Neural progenitor cell (in vitro differentiated cells): Measurements from ENCODE around the gene CDH13. TPM values are rescaled to one million over a fixed set of nuclear protein-coding genes. Genes with fewer than 3 reads are reported as not detected.

Experiments used
- DNase-seq: peaks from one replicate; pipeline ENCODE4 v3.0.0-alpha.2; 2016; ENCODE audit warnings: low spot score
- H2AFZ ChIP-seq: fragments of 200-600 bp; sonication (generic); replicated peaks from 2 replicates; pipeline ENCODE4 v1.6.1; 2016; ENCODE audit warnings: antibody characterized with exemption
- H3F3A ChIP-seq: fragments of 200-600 bp; sonication (generic); 2 replicates; pipeline ENCODE4 v1.6.1; 2016; ENCODE audit warnings: antibody characterized with exemption, low read depth
- H3K27ac ChIP-seq: fragments of 200-600 bp; sonication (generic); 2 replicates; pipeline ENCODE4 v1.5.1; 2016; ENCODE audit warnings: mild to moderate bottlenecking
- H3K27me3 ChIP-seq: fragments of 200-600 bp; sonication (generic); 2 replicates; pipeline ENCODE4 v1.6.1; 2016; ENCODE audit warnings: mild to moderate bottlenecking, moderate library complexity
- H3K36me3 ChIP-seq: fragments of 200-600 bp; sonication (generic); 2 replicates; pipeline ENCODE4 v1.5.1; 2016
- H3K4me1 ChIP-seq: fragments of 200-600 bp; sonication (generic); 2 replicates; pipeline ENCODE4 v1.6.1; 2016; ENCODE audit warnings: mixed run types
- H3K4me2 ChIP-seq: fragments of 200-600 bp; sonication (generic); 2 replicates; pipeline ENCODE4 v1.6.1; 2016
- H3K4me3 ChIP-seq: fragments of 200-600 bp; sonication (generic); 2 replicates; pipeline ENCODE4 v1.5.1; 2016
- H3K79me2 ChIP-seq: fragments of 200-600 bp; sonication (generic); 2 replicates; pipeline ENCODE4 v1.6.1; 2016; ENCODE audit warnings: low read depth
- H3K9ac ChIP-seq: fragments of 200-600 bp; sonication (generic); 2 replicates; pipeline ENCODE4 v1.6.1; 2016
- H3K9me3 ChIP-seq: fragments of 200-600 bp; sonication (generic); 2 replicates; pipeline ENCODE4 v1.5.1; 2016; ENCODE audit warnings: low read depth
- H4K20me1 ChIP-seq: fragments of 200-600 bp; sonication (generic); 2 replicates; pipeline ENCODE4 v1.6.1; 2016; ENCODE audit warnings: low read depth
- H3K27ac Mint-ChIP-seq: 3 replicates; pipeline ENCODE4 v1.8.0; 2021; ENCODE audit warnings: mixed read lengths
- H3K27me3 Mint-ChIP-seq: 2 replicates; pipeline ENCODE4 v1.8.0; 2022; ENCODE audit warnings: low read depth, mild to moderate bottlenecking, inconsistent platforms, moderate library complexity, mixed read lengths; ENCODE audit not compliant: insufficient read depth
- H3K36me3 Mint-ChIP-seq: 3 replicates; pipeline ENCODE4 v1.8.0; 2021; ENCODE audit warnings: mixed read lengths
- H3K4me1 Mint-ChIP-seq: 3 replicates; pipeline ENCODE4 v1.8.0; 2021; ENCODE audit warnings: mixed read lengths
- H3K4me3 Mint-ChIP-seq: 3 replicates; pipeline ENCODE4 v1.8.0; 2021; ENCODE audit warnings: mild to moderate bottlenecking, moderate library complexity, mixed read lengths
- H3K9me3 Mint-ChIP-seq: 3 replicates; pipeline ENCODE4 v1.8.0; 2020; ENCODE audit warnings: mixed read lengths
- CTCF ChIP-seq: fragments of 200-600 bp; sonication (generic); IDR thresholded peaks from 2 replicates; pipeline ENCODE4 v1.5.1; 2017; ENCODE audit warnings: antibody characterized with exemption, mild to moderate bottlenecking
- EZH2 ChIP-seq: fragments of 200-600 bp; sonication (generic); IDR thresholded peaks from 2 replicates; pipeline ENCODE4 v1.6.1; 2017; ENCODE audit warnings: antibody characterized with exemption, mild to moderate bottlenecking, moderate library complexity
- EZH2phosphoT487 ChIP-seq: fragments of 200-600 bp; sonication (generic); IDR thresholded peaks from 2 replicates; pipeline ENCODE4 v1.6.1; 2017; ENCODE audit warnings: antibody characterized with exemption
- total RNA-seq: library from RNA; depleted of rRNA; stranded (reverse); fragments of >200 nt; gene quantifications from 2 replicates; pipeline ENCODE4 v1.2.3, GENCODE V29; 2015; ENCODE audit warnings: low replicate concordance

Gene CDH13
- total RNA-seq, 1 donor from 2014 or later: 3.0 TPM

- Histone ChIP-seq H2AFZ (no peak overlapping the region), H3K4me2 (no peak overlapping the region), H3K27me3 (no peaks in the 10 kb centered on the region), H3F3A (no peaks in the 10 kb centered on the region), H3K9ac (no peak overlapping the region), H3K9me3 (no peaks in the 10 kb centered on the region), H3K36me3 (no peaks in the 10 kb centered on the region), H3K27ac (no peak overlapping the region), H3K79me2 (no peaks in the 10 kb centered on the region), H4K20me1 (no peaks in the 10 kb centered on the region), H3K4me3 (no peak overlapping the region), H3K4me1 (peaks cover 8% of the 10 kb centered on the region)
- no peak overlapping the region for H3K27ac Mint-ChIP-seq
- no peaks in the 10 kb centered on the region for H3K36me3 Mint-ChIP-seq
- H3K27me3 Mint-ChIP-seq: peaks cover 2% of the 10 kb centered on the region
- TF ChIP-seq EZH2phosphoT487 (no peak), CTCF (peak; percentile 53)
- H3K4me3 Mint-ChIP-seq: no peak overlapping the region
- peak; percentile 8 for DNase-seq
- H3K9me3 Mint-ChIP-seq: no peaks in the 10 kb centered on the region
- no peaks in the 10 kb centered on the region for H3K4me1 Mint-ChIP-seq
Measured at GRCh38 chr16:82671741-82672140, 45.0 kb downstream of the CDH13 start.

GRCh38 chr16:82672676-82673075, 45.9 kb downstream of the CDH13 start:
- no peak for DNase-seq
- H3K79me2 ChIP-seq: no peaks in the 10 kb centered on the region
- H3K9me3 ChIP-seq: no peaks in the 10 kb centered on the region
- Mint-ChIP-seq H3K36me3 (no peaks in the 10 kb centered on the region), H3K27ac (no peak overlapping the region), H3K4me3 (no peak overlapping the region), H3K27me3 (no peaks in the 10 kb centered on the region), H3K9me3 (no peaks in the 10 kb centered on the region), H3K4me1 (no peaks in the 10 kb centered on the region)
- H3F3A ChIP-seq: no peaks in the 10 kb centered on the region
- H3K4me2 ChIP-seq: no peak overlapping the region
- H3K27me3 ChIP-seq: no peaks in the 10 kb centered on the region
- peaks cover 8% of the 10 kb centered on the region for H3K4me1 ChIP-seq
- no peak overlapping the region for H3K9ac ChIP-seq
- H3K27ac ChIP-seq: no peak overlapping the region
- no peak for TF ChIP-seq EZH2phosphoT487
- TF ChIP-seq EZH2: no peak
- TF ChIP-seq CTCF: no peak
- no peaks in the 10 kb centered on the region for H3K36me3 ChIP-seq
- no peak overlapping the region for H2AFZ ChIP-seq
- no peaks in the 10 kb centered on the region for H4K20me1 ChIP-seq
- no peak overlapping the region for H3K4me3 ChIP-seq

DNA sequence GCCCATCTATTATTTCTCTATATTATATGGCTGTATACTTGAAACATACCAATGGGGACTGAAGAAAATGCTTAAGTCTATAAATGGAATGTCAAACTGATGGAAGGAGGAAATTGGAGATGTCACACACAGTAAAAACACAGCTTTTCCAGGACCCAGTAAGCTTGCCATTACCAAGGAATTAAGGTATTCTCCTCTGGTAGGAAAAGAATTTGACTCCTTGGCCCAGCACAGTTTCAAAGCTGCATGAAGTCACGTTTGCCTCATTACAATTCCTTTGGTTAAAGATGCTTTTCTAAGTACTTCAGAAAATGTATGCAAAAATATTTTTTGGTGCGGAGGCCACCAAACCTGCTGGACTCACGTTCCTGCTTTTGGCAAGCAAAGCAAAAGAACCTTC, 48.5 kb downstream of the CDH13 start:
- Histone ChIP-seq H3K9ac (no peak overlapping the region), H3K79me2 (no peaks in the 10 kb centered on the region), H3K36me3 (no peaks in the 10 kb centered on the region), H3K4me2 (no peak overlapping the region), H3F3A (no peaks in the 10 kb centered on the region), H2AFZ (no peak overlapping the region), H3K9me3 (no peaks in the 10 kb centered on the region), H3K4me1 (peaks cover 8% of the 10 kb centered on the region), H3K27me3 (no peaks in the 10 kb centered on the region), H3K4me3 (no peak overlapping the region), H4K20me1 (no peaks in the 10 kb centered on the region), H3K27ac (no peak overlapping the region)
- DNase-seq: no peak
- TF ChIP-seq CTCF: no peak
- TF ChIP-seq EZH2phosphoT487: no peak
- no peak for TF ChIP-seq EZH2
- no peaks in the 10 kb centered on the region for H3K9me3 Mint-ChIP-seq
- no peaks in the 10 kb centered on the region for H3K36me3 Mint-ChIP-seq
- H3K27me3 Mint-ChIP-seq: no peaks in the 10 kb centered on the region
- no peak overlapping the region for H3K27ac Mint-ChIP-seq
- H3K4me3 Mint-ChIP-seq: no peak overlapping the region
- no peaks in the 10 kb centered on the region for H3K4me1 Mint-ChIP-seq

- no peak overlapping the region for H2AFZ ChIP-seq
- Mint-ChIP-seq H3K4me1 (no peaks in the 10 kb centered on the region), H3K4me3 (no peak overlapping the region), H3K9me3 (no peaks in the 10 kb centered on the region), H3K36me3 (no peaks in the 10 kb centered on the region), H3K27me3 (no peaks in the 10 kb centered on the region), H3K27ac (no peak overlapping the region)
- H3K36me3 ChIP-seq: no peaks in the 10 kb centered on the region
- no peaks in the 10 kb centered on the region for H3K4me1 ChIP-seq
- H3K27ac ChIP-seq: no peak overlapping the region
- no peak overlapping the region for H3K4me2 ChIP-seq
- no peak overlapping the region for H3K4me3 ChIP-seq
- H3K9ac ChIP-seq: no peak overlapping the region
- H3K79me2 ChIP-seq: no peaks in the 10 kb centered on the region
- TF ChIP-seq EZH2: no peak
- TF ChIP-seq CTCF: no peak
- no peak for TF ChIP-seq EZH2phosphoT487
- H3F3A ChIP-seq: no peaks in the 10 kb centered on the region
- H3K9me3 ChIP-seq: no peaks in the 10 kb centered on the region
- H4K20me1 ChIP-seq: no peaks in the 10 kb centered on the region
- no peaks in the 10 kb centered on the region for H3K27me3 ChIP-seq
- DNase-seq: no peak
Measured at GRCh38 chr16:82681592-82681991, 54.8 kb downstream of the CDH13 start.
